GM13976 (cell line): ENCODE measurements around the gene FHOD3.

Experiments used
- DNase-seq: peaks from one replicate; pipeline ENCODE4 v3.0.0; 2012; ENCODE audit warnings: low spot score
- in situ Hi-C: fragments of 300-500 bp; cut with MboI; formaldehyde crosslinking; loops from one replicate; pipeline ENCODE4 v1.12.0; 2022; ENCODE audit warnings: low sequenced_read_pairs, mixed read lengths, inconsistent platforms; ENCODE audit not compliant: unreplicated experiment
- TF ChIP-seq, protein P1 (sequence below): IDR thresholded peaks from 2 replicates; pipeline ENCODE4 v1.5.1; 2012; ENCODE audit warnings: borderline replicate concordance, mild to moderate bottlenecking; ENCODE audit not compliant: insufficient read depth; ENCODE audit errors: extremely low read depth, missing control alignments, control extremely low read depth

The FHOD3 gene

DNA sequence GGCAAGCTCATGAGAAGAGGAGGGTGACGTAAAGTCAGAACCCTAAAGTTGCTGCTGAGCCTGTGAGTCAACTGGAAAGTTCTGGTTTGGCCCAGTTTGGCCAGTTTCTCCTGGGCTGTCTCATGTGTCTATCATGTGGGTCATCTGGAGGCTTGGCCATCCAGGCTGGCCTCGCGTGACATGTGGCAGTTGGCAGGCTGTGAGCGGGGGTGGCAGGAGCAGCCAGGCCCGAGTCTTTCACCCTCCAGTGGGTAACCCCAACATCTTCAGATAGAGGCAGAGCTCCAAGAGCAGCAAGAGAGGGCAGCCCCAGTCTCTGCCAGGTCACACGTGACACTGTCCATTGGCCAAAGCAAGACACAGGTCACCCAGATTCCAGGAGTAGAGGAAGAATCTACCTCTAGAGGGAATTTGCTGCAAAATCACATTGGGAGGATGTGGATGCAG, 51.5 kb downstream of the FHOD3 start:
- TF ChIP-seq, protein P1, sequence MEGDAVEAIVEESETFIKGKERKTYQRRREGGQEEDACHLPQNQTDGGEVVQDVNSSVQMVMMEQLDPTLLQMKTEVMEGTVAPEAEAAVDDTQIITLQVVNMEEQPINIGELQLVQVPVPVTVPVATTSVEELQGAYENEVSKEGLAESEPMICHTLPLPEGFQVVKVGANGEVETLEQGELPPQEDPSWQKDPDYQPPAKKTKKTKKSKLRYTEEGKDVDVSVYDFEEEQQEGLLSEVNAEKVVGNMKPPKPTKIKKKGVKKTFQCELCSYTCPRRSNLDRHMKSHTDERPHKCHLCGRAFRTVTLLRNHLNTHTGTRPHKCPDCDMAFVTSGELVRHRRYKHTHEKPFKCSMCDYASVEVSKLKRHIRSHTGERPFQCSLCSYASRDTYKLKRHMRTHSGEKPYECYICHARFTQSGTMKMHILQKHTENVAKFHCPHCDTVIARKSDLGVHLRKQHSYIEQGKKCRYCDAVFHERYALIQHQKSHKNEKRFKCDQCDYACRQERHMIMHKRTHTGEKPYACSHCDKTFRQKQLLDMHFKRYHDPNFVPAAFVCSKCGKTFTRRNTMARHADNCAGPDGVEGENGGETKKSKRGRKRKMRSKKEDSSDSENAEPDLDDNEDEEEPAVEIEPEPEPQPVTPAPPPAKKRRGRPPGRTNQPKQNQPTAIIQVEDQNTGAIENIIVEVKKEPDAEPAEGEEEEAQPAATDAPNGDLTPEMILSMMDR: no peak
- in situ Hi-C loops: no loop called here

GRCh38 chr18:36349552-36349951, 52.0 kb downstream of the FHOD3 start:
- no peak for DNase-seq
- TF ChIP-seq, protein P1: no peak
- in situ Hi-C loops: no loop called here

More for the DNA sequence above, 51.5 kb downstream of the FHOD3 start:
- no peak for DNase-seq

GRCh38 chr18:36350251-36350651, 52.7 kb downstream of the FHOD3 start:
- DNase-seq: no peak
- TF ChIP-seq, protein P1: no peak
- in situ Hi-C loops: no loop called here

DNA sequence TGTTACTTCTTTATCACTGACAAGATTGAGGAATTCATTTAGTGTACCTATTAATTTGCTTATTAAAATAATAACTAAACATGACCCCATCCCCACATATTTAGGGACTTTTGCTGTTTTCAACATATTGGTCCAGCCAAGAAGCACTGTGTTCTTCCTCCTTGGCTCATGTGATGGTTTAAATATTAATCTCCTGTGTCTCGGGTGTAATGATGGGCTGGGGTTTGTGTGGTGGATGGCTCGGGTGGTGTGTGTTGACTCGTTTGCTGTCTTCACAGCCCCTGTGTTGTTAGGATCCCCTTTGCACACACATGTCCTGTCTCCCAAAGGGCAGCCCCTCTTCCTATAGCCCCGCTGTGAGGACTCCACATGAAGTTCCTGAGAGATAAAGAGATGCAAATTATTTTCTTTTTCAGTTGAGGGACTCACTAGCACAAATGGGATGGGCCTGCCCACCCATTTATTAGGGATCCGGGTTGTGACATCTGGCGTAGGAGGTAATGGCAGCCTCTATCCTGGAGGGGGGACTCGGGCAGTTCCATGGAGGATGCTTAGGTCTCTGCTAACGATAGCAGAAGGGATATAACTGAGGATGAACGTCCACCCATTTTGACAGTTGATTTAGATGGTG, 53.4 kb downstream of the FHOD3 start:
- TF ChIP-seq, protein P1: no peak
- DNase-seq: no peak
- in situ Hi-C loops: no loop called here

DNA sequence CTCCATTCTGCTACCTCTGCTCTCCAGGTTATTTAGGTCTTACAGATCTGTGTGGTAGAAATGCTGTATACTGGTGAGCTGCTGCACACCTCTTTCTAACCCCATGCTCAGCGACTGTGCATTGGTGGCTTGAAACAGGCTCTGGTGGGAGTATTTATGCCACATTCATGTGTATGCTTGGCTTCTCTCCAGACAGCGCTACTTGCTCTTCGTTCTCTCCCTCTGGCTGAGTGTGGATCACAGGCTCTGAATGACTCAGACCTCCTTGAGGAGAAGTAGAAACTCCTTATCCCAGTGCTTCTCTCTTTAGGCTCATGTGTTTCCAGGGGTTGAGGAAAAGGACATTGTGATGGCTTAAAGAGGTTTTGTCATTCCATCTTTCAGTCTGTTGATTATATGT, 54.9 kb downstream of the FHOD3 start:
- in situ Hi-C loops: no loop called here
- TF ChIP-seq, protein P1: no peak
- DNase-seq: no peak

DNA sequence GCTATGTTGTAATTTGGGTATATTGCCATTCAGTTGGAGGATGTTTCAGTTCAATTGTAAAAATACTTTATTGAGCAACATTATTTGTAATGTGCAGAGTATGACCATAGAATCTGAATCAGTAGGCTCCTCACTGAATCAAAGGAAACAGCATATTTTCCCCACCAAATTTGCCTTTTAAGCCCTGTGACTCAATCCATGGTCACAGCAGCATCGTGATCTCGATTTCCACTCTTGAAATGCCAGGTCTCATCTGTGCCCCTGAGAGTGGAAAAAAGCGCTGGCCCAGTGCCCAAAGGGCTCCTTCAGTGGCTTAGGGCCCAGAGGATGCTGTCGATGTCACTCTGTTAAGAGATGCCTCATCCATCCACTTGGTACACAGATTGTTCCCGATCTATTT, 57.5 kb downstream of the FHOD3 start:
- TF ChIP-seq, protein P1: no peak
- in situ Hi-C loops: no loop called here
- DNase-seq: no peak
